ENCODE measurements around the gene NME8.

GRCh38 chr7:37817996-37818720 lies 30.2 kb upstream of the NME8 start:
- no peak for TF ChIP-seq CTCF (IDR thresholded peaks at IDR 0.05; ENCODE audit: borderline replicate concordance, extremely low read depth, low read length, poor library complexity, severe bottlenecking)
- no peak for TF ChIP-seq EZH2 (IDR thresholded peaks at IDR 0.05; ENCODE audit: borderline replicate concordance, low read depth, low read length, severe bottlenecking)
